Right lobe of liver (tissue), 4 donors: ENCODE data around the gene PPIA.

Experiments used
- POLR2A ChIP-seq: fragments of 450-650 bp; IDR thresholded peaks from one replicate; pipeline ENCODE4 v1.6.1; 2017; ENCODE audit warnings: antibody characterized with exemption, mild to moderate bottlenecking
- TF ChIP-seq, protein P1 (sequence below), 4 donors: fragments of 200-600 bp in 3 of 4; fragments of 450-650 bp in 1 of 4; IDR thresholded peaks; one replicate each; pipeline versions ENCODE4 v1.5.1 to v1.8.0; 2016 to 2022; ENCODE audit warnings: antibody characterized with exemption in 4 of 4, mild to moderate bottlenecking in 2 of 4
- donor health status: DM: no; HTN: no; CAD: no.
- donor health status: DM: no; HTN: no; CAD: no.
- donor health status: DM: no; HTN: yes; CAD: no.

DNA sequence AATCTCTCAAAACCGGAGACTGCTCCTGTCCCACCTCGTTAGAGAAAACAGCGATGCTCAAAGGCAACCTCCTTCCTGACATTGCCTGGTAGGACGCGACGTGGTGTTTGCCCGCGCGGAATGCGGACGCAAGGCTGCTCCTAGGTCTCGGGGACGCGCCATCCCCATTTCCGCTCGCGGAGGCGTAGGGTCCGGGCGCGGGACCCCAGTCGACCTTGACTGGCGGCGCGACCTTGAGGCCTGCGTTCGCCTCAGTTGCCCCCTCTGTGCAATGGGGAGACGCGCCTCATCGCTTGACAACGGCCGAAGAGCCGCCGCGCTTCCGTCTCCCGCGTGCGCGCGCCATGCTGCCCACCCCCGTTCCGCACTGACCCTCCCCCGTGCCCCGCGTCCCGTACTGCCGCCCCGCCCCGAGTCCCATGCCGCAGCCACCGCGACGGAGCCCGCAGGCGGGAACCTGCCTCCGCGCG, 412 bp upstream of the PPIA start:
- TF ChIP-seq, protein P1, sequence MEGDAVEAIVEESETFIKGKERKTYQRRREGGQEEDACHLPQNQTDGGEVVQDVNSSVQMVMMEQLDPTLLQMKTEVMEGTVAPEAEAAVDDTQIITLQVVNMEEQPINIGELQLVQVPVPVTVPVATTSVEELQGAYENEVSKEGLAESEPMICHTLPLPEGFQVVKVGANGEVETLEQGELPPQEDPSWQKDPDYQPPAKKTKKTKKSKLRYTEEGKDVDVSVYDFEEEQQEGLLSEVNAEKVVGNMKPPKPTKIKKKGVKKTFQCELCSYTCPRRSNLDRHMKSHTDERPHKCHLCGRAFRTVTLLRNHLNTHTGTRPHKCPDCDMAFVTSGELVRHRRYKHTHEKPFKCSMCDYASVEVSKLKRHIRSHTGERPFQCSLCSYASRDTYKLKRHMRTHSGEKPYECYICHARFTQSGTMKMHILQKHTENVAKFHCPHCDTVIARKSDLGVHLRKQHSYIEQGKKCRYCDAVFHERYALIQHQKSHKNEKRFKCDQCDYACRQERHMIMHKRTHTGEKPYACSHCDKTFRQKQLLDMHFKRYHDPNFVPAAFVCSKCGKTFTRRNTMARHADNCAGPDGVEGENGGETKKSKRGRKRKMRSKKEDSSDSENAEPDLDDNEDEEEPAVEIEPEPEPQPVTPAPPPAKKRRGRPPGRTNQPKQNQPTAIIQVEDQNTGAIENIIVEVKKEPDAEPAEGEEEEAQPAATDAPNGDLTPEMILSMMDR (IDR thresholded peaks at IDR 0.05) = no peak
- TF ChIP-seq POLR2A = no peak
